HG03342 (cell line): Measurements from ENCODE around the gene ZNF778.

Source experiments
- ATAC-seq: cut with Tn5 transposase; IDR thresholded peaks from one replicate; pipeline ENCODE4 v1.9.1; 2021; ENCODE audit warnings: mild to moderate bottlenecking, moderate library complexity; ENCODE audit not compliant: unreplicated experiment

The ZNF778 gene

DNA sequence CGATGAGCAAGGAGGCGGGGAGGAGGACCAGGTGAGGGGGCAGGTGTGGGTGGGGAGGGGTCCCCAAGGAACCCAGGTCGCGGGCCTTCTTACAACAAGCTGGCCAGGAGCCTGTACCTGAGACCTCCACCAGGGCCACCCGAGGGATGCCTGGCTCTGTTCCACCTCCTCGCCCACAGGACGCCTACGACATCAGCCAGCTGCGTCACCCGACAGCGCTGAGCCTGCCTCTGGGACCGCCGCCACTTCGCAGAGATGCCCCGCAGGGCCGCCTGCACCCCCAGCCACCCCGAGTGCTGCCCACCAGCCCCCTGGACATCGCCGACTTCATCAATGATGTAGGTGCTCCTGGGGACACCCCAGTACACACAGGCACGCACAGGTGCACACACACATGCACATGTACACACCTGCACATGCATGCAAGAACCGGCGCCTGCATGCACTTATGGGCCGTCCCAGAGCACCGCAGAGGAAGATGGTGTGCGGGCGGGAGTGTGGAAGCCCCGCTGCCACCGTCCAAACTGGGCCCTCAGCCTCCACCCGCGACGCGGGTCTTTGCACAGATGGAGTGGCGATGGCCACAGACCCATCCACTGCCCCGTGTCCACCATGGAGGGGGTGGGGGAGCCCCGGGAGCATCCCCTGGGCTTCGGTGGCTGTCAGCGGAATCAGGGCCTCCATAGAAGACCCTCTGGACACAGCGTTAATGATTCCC is 23.8 kb upstream of the ZNF778 start:
- ATAC-seq = no peak

DNA sequence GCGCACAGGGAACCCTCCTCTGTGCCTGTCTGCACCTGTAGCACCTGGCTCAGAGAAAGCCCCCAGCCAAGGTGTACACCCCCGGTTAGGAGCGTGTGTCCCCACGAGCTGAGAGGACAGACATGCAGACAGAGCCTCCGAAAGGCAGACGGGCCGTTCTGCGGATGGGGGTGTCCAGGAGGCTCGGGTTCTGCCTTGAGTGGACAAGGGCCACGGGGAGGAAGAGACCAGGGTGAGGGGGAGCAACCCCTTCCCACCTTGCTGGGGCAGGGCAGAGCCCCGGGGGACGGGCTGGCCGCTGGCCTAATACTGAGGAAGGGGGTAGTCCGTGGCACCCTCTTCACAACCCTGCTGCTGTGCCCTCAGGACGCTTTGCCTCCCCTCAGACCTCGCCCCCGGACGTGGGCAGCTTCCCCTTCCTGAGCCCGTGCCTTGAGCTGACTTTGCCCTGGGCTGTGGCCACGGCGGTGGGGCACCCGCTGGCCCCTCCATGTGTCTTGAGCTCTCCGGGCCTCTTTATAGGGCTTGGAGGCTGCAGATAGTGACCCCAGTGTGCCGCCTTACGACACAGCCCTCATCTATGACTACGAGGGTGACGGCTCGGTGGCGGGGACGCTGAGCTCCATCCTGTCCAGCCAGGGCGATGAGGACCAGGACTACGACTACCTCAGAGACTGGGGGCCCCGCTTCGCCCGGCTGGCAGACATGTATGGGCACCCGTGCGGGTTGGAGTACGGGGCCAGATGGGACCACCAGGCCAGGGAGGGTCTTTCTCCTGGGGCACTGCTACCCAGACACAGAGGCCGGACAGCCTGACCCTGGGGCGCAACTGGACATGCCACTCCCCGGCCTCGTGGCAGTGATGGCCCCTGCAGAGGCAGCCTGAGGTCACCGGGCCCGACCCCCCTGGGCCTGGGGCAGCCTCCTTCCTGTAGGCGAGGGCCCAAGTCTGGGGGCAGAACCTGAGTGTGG is 22.9 kb upstream of the ZNF778 start:
- no peak for ATAC-seq

DNA sequence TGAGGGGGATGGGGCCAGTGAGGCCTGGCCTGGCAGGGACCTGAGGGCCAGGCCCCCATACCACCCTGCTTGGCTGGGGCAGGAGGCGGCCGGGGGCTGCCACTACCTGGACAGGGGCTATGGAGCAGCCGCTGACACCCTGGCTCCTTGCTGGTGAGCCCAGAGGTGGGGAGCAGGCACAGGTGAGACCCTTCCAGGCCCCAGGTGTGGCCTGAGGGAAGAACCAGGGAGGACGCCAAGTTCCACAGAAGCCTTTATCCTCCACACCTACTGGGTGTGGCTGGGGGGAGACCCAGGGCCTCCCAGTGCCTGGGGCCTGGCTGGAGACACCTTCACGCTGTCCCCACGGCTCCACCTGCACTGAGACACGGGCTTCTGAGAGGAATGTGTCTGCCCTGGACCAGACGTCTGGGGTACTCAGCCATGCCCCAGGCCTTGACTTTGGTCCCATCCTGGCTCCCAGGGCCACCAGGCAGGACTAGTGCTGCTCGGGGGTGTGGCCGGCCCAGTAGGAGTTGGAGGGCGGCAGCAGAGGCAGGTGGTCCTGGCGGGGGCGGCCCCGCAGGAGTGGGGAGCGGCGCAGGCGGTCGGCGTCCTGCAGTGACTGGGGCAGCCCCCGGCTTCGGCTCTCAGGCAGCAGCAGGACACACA is 21.9 kb upstream of the ZNF778 start:
- no peak for ATAC-seq

DNA sequence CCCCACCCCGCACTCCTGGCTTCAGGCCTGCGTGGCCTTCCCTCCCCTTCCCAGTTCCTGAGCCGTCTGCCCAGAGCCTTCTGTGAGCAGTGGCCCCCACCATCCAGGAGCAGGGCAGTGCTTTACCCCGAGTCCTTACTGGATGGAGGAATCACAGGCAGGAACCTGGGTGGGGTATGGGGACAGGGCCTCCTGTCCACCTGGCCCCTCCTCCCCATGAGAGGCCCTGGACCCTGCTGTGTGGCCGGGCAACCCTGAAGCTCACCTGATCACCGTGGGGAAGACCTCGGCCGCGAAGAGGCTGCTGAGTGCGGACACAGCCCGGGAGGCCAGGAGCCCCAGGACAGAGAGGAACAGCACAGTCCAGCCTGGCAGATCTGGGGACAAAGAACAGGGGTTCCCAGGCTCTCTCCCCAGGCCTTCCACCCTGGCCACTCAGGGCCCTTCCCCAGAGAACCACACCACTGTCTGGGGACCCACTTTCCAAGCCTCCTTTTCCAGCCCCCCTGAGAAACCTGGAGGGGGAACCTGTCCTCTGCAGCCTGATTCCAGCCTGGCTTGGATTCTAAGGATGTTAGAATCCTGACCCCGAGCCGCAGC is 20.4 kb upstream of the ZNF778 start:
- no peak for ATAC-seq

DNA sequence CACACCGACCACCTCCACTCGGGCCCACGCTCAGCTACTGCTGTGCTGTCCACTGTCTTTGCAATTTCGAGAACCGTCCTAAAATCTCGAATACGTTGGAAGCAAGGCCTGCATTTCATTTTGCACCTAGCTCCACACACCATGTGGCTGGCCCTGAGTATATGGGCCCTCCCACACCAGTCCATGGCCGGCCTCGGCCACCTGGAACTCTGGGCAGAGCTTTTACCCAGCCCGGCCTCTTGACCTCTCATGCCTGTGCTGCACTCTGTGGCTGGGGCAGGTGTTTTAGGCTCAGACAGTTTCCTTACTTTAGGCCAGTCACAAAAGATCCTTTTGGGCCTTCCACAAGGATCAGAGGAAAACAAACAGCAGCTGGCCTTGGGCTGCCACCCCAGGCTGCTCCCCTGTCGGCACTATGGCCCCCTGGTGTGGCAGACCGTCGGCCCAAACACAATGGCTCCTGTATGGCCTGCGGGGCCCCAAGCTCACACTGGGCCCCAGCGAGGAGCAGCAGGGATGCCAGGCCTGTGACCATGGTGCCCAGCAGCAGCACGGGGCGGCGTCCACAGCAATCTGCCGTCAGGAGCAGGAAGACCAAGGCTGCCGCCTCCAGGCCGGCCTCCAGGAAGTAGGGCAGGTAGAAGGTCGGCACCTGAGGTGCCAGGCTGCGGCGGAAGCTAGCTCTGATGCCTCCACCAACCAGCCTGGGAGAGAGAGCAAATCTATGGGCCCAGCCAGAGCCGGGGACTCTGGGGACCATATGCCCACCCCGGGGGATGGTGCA is 19.7 kb upstream of the ZNF778 start:
- no peak for ATAC-seq

DNA sequence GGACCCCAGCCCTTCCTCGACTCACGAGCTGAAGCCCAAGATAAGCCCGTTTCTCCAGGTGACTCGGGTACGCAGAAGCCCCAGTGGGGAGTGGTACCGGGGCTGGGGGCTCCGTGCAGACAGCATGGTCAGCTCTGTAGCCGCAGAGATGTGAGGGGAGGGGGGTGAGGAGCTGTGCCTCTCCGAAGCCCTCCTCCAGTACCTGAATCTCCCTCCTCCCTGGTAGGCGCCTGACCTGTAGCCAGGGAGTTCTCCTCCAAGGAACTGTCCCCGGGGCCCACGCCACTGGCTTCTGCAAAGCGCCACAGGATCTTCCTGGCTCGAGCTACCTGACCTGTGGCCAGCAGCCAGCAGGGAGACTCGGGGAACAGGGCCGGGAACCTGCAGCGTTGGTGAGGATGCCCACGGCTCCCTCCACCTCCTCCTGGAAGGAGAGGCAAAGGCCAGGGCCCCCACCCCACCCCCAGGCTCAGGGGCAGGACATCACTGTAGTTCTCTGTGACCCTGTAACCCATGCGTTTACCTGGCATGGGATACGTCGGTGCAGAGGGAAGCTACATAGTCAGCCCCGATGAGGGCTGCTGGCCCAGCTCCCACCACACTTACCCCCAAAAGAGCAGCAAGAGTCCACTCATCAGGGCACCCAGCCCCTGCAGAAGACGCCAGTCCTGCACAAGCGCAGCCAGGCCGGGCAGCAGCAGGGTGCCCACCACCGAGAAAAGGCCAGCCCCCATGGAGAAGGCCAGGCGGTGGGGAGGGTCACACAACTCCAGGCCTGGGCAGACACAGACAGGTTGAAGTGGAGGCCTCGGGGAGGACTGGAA is 18.9 kb upstream of the ZNF778 start:
- ATAC-seq = no peak

DNA sequence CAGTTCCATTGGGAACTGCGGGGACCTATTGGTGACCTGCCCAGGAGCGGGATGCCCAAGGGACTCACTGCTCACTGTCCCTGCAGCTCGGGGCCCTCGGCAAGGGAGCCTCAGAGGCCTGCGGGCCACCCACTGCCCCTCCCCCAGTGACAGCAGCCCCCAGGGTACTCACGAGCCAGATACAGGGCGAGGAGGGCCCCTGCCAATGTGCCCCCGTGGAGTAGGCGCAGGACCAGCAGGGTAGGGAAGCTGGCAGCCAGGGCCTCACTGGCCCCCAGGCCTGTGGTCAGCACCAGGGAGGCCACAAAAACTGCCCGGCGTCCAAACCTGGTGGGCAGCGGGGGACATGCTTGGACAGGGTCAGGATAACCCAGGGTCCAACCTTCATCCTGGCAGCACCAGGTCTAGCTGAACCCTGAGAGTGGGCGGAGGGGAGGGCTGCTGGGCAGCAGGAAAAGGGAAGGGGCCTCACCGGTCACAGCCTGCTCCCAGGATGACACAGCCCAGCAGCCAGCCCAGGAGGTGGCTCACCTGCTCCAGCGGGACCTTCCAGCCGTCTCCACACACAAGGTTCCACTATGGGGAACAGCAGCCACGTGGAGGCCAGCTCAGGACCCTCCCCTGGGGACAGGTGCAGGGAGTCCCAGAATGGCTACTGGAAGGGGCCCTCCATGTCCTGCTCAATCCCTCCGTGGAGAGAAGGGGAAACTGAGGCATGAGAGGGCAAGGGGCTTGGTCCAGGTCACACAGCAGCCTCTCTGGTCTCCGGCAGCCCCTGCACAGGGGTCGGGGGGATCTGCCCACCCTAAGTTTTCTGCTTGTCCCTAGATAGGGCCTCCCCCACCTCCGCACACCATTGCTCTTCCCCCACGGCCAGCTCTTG is 18.0 kb upstream of the ZNF778 start:
- no peak for ATAC-seq

DNA sequence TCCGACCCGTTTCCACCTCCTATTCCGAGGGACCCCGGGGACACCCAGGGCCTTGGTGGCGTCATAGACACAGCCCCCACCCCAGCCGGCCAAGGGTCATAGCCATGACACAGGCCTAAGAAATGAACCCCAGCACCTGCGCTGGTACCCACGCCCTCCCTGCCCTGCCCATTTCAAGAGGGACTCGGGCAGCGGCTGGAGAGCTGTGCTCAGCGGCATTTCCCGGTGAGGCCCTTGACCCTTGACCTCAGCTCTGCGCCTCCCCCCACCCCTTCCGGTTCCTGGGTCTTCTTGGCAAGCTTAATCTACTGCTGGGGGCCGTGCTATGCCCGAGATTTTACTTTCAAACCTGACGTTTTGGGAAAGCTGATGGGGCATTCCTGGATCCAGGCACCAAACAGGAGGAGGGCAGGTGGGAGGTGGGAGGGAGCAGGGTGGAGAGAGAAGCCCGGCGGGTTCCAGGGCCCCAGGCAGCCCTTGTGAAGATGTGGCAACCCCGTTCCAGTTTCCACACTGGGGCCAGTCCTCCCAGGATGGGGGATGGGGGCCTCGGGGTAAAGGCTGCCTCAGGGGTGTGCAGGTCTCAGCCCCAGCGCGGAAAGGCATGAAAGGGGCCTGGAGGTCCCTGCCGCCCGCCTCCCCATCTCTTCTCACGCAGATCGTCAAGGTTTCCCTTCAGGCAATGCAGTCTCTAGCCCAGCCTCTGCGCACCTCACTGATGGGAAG is 17.2 kb upstream of the ZNF778 start, which contains the start of gene SLC22A31:
Gene SLC22A31, minus strand, starts transcription at position 414 of the 726 bp plus-strand sequence. Its CDS starts 36 bp downstream, at position 378.
- ATAC-seq = no peak

DNA sequence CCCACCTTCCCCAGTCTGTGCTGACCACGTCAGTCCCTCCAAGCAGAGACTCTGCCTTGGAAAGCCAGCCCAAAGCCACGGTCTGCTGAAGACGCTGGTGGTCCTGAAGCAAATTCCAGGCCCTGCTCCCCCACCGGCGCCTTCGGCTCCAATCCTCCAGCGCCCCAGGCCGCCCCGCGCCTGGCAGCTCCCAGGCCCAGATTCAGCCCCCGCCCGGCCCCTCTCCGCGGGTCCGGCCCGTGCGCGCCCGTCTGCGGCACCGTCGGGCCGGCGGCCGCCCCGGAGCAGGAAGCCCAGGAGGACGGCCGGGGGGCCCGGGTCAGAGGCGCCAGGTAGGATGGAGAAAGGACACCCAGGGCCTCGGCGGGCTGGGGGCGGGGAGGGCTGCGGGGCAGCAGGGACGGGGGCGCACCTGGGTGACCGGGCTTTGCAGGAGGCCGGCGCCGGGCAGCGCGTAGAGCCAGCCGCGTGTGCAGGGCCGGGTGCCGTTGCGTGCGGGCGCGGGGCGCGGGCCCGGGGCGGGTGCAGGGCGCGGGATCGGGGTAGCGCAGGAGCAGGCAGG is 16.6 kb upstream of the ZNF778 start:
- no peak for ATAC-seq

DNA sequence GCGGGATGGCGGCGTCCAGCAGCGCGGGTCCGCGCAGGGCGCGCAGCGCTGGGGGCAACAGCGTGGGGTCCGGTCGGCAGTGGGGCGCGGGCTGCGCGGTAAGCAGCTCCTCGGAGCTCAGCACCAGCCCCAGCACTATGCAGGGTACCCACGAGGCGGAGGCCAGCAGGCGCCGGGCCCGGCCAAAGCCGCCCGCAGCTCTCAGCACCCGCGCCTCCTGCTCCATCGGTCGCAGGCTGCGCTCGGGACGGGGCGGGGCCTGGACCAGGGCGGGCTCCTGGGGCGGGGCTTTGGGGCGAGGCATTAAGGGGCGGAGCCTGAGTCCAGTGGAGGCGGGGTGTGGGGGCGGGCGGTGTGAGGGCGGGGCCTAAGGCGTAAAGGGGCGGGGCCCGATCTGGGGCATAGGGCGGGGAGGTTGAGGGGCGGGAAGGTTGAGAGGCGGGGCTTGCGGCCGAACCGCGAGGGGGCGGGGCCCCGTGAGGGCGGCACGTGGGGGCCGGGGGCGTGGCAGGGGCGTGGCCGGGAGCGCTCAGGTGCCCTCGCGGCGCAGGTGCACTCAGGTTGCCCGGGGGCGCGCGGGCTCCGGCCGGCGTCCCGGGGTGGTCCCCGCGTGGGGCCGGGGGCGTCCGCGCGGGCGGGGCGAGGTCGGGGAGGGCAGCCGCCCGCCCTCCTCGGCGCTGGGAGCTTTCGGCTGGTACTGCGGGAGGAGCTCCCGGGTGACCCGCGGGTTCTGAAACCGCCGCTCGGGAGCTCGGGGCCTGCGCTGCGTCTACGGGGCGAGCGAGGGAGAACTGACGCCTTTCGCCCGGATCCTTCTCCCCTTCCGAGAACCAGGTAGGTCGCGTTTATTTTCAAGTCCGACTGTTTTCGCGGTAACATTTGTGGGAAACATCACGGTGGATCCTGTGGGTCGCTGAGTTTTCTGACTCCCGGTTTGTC is 15.8 kb upstream of the ZNF778 start:
- ATAC-seq = no peak

DNA sequence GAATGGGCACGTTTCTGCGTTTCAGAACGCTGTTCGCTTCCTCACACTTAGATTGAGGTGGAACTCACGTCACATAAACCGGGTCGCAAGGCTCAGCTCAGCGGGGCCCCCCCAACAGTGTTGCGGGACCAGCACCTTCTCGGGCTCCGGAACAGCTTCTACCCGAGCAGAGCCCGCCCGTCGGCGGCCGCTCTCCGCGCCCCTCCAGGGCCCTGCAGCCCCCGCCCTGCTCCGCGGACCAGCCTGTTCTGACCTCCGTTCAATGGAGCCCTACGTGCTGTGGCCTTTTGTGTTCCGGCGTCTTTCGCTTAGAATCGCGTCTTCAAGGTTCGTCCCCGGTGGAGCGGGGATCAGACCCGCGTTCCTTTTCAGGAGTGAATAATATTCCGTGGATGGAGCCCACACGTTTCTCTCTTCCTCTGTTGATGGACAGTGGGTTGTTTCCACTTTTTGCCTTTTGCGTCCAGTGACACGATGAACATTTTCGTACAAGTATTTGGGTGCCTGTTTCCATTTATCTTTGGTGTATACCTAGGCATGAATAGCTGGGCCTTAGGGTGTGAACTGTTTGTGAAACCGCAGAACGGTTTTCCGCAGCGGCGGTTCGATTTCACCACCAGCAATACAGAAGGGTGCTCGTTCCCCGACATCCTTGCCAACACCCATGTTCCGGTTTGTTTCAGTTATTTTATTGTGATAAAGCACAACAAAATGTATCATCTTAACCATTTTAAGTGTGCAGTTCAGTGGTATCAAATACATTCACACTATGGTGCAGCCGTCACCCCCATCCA is 14.9 kb upstream of the ZNF778 start:
- no peak for ATAC-seq

DNA sequence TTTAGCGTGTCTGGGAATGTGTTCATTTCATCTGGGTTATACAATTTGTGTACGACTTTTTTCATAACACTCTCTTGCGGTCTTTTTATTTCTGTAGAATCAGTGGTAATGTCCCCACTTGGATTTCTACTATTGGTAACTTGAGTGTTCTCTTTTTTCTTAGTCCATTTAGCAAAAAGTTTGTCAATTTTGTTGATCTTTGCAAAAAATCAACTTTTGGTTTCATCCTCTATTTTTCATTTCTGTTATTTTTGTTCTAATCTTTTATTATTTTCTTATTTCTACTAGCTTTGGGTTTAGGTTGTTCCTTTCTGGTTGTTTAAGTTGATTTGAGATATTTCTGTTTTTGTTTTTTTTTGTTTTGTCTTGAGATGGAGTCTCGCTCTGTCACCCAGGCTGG is 9.5 kb upstream of the ZNF778 start:
- ATAC-seq = no peak

DNA sequence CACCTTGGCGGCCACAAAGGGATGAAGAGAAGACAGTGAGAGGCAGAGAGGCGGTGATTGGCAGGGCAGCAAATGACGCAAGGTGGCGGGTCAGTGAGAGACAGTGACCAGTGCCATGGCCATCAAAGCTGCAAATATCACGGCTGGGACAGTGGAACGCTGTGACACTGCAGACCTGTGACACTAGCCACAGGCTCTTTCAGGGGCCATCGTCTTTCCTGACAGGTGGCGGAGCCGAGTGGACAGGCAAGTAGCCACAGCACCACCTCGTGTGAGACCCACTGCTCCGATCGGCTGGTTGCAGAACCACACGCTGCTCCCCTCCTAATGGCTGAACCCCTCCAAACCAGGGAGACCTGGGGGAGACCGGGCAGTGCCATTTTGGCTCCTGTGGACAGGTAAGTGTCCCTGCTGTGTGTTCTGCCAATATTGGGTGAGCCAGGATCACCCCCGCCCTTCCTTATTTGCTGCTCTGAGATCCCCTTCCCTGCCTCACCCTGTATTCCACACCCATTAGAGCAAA is 7.9 kb upstream of the ZNF778 start:
- no peak for ATAC-seq

DNA sequence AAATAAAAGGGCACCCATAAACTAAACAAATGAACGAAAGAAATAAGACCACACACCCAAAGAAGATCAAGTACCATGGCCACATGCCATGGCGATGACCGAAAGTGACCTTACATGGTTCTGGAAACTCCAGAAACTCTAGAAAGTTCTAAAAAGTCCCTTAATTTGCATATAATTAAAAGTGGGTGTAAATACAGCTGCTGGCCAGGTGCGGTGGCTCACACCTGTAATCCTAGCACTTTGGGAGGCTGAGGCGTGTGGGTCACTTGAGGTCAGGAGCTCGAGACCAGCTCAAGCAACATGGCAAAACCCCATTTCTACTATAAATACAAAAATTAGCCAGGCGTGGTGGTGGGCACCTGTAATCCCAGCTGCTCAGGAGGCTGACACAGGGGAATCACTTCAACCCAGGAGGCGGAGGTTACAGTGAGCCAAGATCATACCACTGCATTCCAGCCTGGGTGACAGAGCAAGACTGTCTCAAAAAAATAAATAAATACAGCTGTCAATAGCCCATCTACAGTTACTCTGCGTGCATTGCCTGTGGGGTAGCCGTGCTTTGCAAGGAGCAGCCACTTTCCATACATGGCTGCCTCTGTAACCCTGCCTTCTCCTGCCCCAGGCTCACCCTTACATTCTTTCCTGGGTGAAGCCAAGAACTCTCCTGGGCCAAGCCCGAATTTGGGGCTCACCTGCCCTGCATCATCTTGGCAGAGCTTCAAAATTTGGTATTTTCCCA is 7.2 kb upstream of the ZNF778 start:
- no peak for ATAC-seq
